Upper lobe of right lung (tissue), 1 donor: ENCODE measurements around the gene SEPTIN8. TPM values are rescaled to one million over a fixed set of nuclear protein-coding genes. Genes with fewer than 3 reads are reported as not detected.
A peak's percentile ranks its signal among the peaks of the same experiment; 100 is the strongest.
"Not testable (repeated sequence)": the region's sequence is repeated elsewhere in the genome, so short reads cannot be mapped to it uniquely, and the experiment has no call there.

ENCODE experiments used
- ATAC-seq: fragments of 200-7000 bp; cut with Tn5 transposase; one replicate; pipeline ENCODE4 v1.9.1; 2020; ENCODE audit warnings: mild to moderate bottlenecking, moderate library complexity
- DNase-seq: peaks from one replicate; pipeline ENCODE4 v3.0.0-alpha.2; 2020
- H3K27ac ChIP-seq: fragments of 200-600 bp; one replicate; pipeline ENCODE4 v1.8.0; 2022
- H3K27me3 ChIP-seq: fragments of 200-600 bp; one replicate; pipeline ENCODE4 v1.8.0; 2022; ENCODE audit warnings: mild to moderate bottlenecking
- H3K36me3 ChIP-seq: fragments of 200-600 bp; one replicate; pipeline ENCODE4 v1.8.0; 2022
- H3K4me1 ChIP-seq: fragments of 200-600 bp; one replicate; pipeline ENCODE4 v1.8.0; 2022
- H3K4me3 ChIP-seq: fragments of 200-600 bp; one replicate; pipeline ENCODE4 v1.8.0; 2022; ENCODE audit warnings: mild to moderate bottlenecking
- H3K9me3 ChIP-seq: fragments of 200-600 bp; one replicate; pipeline ENCODE4 v1.8.0; 2022
- CTCF ChIP-seq: fragments of 200-600 bp; IDR thresholded peaks from one replicate; pipeline ENCODE4 v1.8.0; 2022; ENCODE audit warnings: antibody characterized with exemption
- intact Hi-C: fragments of 100-400 bp; cut with DNase I; formaldehyde crosslinking; loops from one replicate; pipeline ENCODE4 v1.11.0; 2022
- total RNA-seq: library from RNA; stranded (reverse); fragmentation: NEBNext Ultra II Directional; extraction: Animal tissue kit (Norgen Biotek cat#: 25700); gene quantifications from one replicate; pipeline ENCODE4 v1.2.1, GENCODE V29; 2021
- donor health status: DM: no; HTN: yes; CAD: no; lungs with severe emphysema.

SEPTIN8 gene
- total RNA-seq, 1 donor from 2014 or later, result 42.6 TPM

- Histone ChIP-seq H3K36me3 (no peaks in the 10 kb centered on the region), H3K27me3 (peaks cover 41% of the 10 kb centered on the region), H3K4me1 (peaks cover 10% of the 10 kb centered on the region), H3K27ac (no peak overlapping the region), H3K4me3 (no peak overlapping the region), H3K9me3 (no peaks in the 10 kb centered on the region)
- TF ChIP-seq CTCF, result no peak
- ATAC-seq (no peak), DNase-seq (no peak)
- intact Hi-C loops, result no loop called here
These were observed 31.8 kb upstream of the SEPTIN8 start for GRCh38 chr5:132808866-132809265.

GRCh38 chr5:132808448-132808847, 31.4 kb upstream of the SEPTIN8 start:
- no peak for TF ChIP-seq CTCF
- ATAC-seq (no peak), DNase-seq (no peak)
- H3K27me3 ChIP-seq, result peaks cover 37% of the 10 kb centered on the region
- H3K4me3 ChIP-seq, result no peak overlapping the region
- intact Hi-C loops, result no loop called here
- no peaks in the 10 kb centered on the region for H3K9me3 ChIP-seq
- H3K27ac ChIP-seq, result no peak overlapping the region
- H3K36me3 ChIP-seq, result no peaks in the 10 kb centered on the region
- peaks cover 7% of the 10 kb centered on the region for H3K4me1 ChIP-seq

GRCh38 chr5:132807163-132807838, 30.3 kb upstream of the SEPTIN8 start:
- peaks cover 39% of the 10 kb centered on the region for H3K27me3 ChIP-seq
- no peaks in the 10 kb centered on the region for H3K36me3 ChIP-seq
- TF ChIP-seq CTCF, result no peak
- DNase-seq (no peak), ATAC-seq (peak; percentile 47)
- no peaks in the 10 kb centered on the region for H3K4me1 ChIP-seq
- intact Hi-C loops, result no loop called here
- no peak overlapping the region for H3K27ac ChIP-seq
- H3K9me3 ChIP-seq, result no peaks in the 10 kb centered on the region
- H3K4me3 ChIP-seq, result no peak overlapping the region

- ATAC-seq, H3K36me3 ChIP-seq, H3K4me3 ChIP-seq, DNase-seq, intact Hi-C loops, H3K9me3 ChIP-seq, H3K4me1 ChIP-seq, H3K27ac ChIP-seq: not testable (repeated sequence)
- H3K27me3 ChIP-seq, result peaks cover 37% of the 10 kb centered on the region
These were observed 29.7 kb upstream of the SEPTIN8 start for GRCh38 chr5:132806804-132807162.

GRCh38 chr5:132805872-132806271, 28.8 kb upstream of the SEPTIN8 start:
- H3K4me1 ChIP-seq, ATAC-seq, DNase-seq, H3K27ac ChIP-seq, H3K36me3 ChIP-seq, H3K4me3 ChIP-seq, intact Hi-C loops, H3K9me3 ChIP-seq: not testable (repeated sequence)
- H3K27me3 ChIP-seq, result peaks cover 28% of the 10 kb centered on the region

GRCh38 chr5:132804219-132804618, 27.2 kb upstream of the SEPTIN8 start:
- H3K4me1 ChIP-seq, H3K27ac ChIP-seq, intact Hi-C loops, H3K9me3 ChIP-seq, H3K4me3 ChIP-seq, DNase-seq, ATAC-seq, H3K36me3 ChIP-seq: not testable (repeated sequence)
- peaks cover 22% of the 10 kb centered on the region for H3K27me3 ChIP-seq

- H3K36me3 ChIP-seq, H3K27ac ChIP-seq, H3K4me1 ChIP-seq, H3K4me3 ChIP-seq, H3K9me3 ChIP-seq, ATAC-seq, intact Hi-C loops, DNase-seq: not testable (repeated sequence)
- peaks cover 20% of the 10 kb centered on the region for H3K27me3 ChIP-seq
These were observed 25.6 kb upstream of the SEPTIN8 start for GRCh38 chr5:132802685-132803066.
